ENCODE results near the gene WFDC9.
A peak's percentile ranks its signal among the peaks of the same experiment; 100 is the strongest.

DNA sequence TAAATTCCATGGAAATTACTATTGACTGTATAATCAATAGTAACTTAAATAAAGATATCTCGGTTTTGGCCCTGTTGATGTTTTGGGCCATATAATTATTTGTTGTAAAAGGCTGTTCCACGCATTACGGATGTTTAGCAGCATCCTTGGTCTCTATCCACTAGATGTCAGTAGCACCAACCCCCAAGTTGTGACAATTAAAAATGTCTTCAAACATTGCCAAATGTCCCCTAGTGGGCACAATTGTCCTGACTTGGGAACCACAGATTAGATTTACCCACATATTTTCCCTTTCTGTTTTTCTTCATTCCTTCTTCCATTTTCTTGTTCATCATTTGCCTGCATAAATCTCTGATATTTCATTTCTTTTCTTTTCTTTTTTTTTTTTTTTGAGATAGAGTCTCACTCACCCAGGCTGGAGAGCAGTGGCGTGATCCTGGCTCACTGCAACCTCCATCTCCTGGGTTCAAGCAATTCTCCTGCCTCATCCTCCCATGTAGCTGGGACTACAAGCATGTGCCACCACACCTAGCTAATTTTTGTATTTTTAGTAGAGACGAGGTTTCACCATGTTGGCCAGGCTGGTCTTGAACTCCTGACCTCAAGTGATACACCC is 38.4 kb downstream of the WFDC9 start:
- TF ChIP-seq CTCF (optimal IDR thresholded peaks at IDR 0.05 in 1 of 3, IDR thresholded peaks at IDR 0.05 in 1 of 3, conservative IDR thresholded peaks at IDR 0.05 in 1 of 3; ENCODE audit: extremely low read depth in 1 of 3, insufficient read depth in 2 of 3, low read length in 3 of 3) (peak; percentile 69 to 76 (median 72)), EZH2 (IDR thresholded peaks at IDR 0.05; ENCODE audit: low read length) (no peak)

Measured in keratinocyte (primary cell).